Endothelial cell of umbilical vein (primary cell): ENCODE measurements around the gene TMEM97. TPM values are rescaled to one million over a fixed set of nuclear protein-coding genes. Genes with fewer than 3 reads are reported as not detected.

Experiments
- BruUV-seq: library from RNA; stranded (reverse); fragments of 400-500 nt; replicated peaks from 2 replicates; lab custom pipeline; 2021; lab: Mats Ljungman, UMichigan
- CTCF ChIA-PET: fragments of 300-600, 350-600 bp; sonication (Branson Sonifier 250); formaldehyde crosslinking; loops from one replicate; lab custom pipeline; 2021; ENCODE audit warnings: antibody characterized with exemption, inconsistent platforms; lab: Charles Lee
- POLR2A ChIA-PET: fragments of 300-600, 350-600 bp; sonication (Branson Sonifier 250); formaldehyde crosslinking; loops from one replicate; lab custom pipeline; 2021; ENCODE audit warnings: antibody characterized with exemption, inconsistent platforms; lab: Charles Lee
- DNase-seq: peaks from one replicate; pipeline ENCODE4 v3.0.0-alpha.2; 2011; ENCODE audit warnings: low read depth, low spot score
- FAIRE-seq: peaks from 2 replicates; lab custom pipeline; 2011; peaks lifted over from hg19 to GRCh38; lab: Jason Lieb, UNC
- H2AFZ ChIP-seq: 2 replicates; pipeline ENCODE4 v1.6.0; 2012; ENCODE audit warnings: low read depth, low read length, control low read depth, inconsistent platforms
- H3K27ac ChIP-seq: 2 replicates; pipeline ENCODE4 v1.5.1; 2011; ENCODE audit warnings: low read depth, mild to moderate bottlenecking, control low read depth, low read length, moderate library complexity; ENCODE audit not compliant: insufficient read depth
- H3K27me3 ChIP-seq, 2 experiments: 2 replicates each; pipeline versions ENCODE4 v1.6.0 to v1.6.1; 2011; ENCODE audit warnings: low read length in 2 of 2, mixed read lengths in 1 of 2; ENCODE audit not compliant: control insufficient read depth in 2 of 2, insufficient read depth in 2 of 2
- H3K36me3 ChIP-seq, 2 experiments: 2 replicates in 1 of 2; 3 replicates in 1 of 2; pipeline ENCODE4 v1.5.1; 2011; ENCODE audit warnings: low read length in 2 of 2, mild to moderate bottlenecking in 1 of 2, moderate library complexity in 1 of 2; ENCODE audit not compliant: control insufficient read depth in 2 of 2, insufficient read depth in 2 of 2; ENCODE audit errors: extremely low read depth in 1 of 2
- H3K4me1 ChIP-seq: 3 replicates; pipeline ENCODE4 v1.5.1; 2011; ENCODE audit warnings: mild to moderate bottlenecking, low read length; ENCODE audit not compliant: control insufficient read depth, insufficient read depth; ENCODE audit errors: extremely low read depth
- H3K4me2 ChIP-seq: 2 replicates; pipeline ENCODE4 v1.6.1; 2011; ENCODE audit warnings: low read length, control low read depth, mixed read lengths; ENCODE audit not compliant: insufficient read depth
- H3K4me3 ChIP-seq, 3 experiments: fragments of 200-600 bp in 1 of 3; sonication (generic), shearing (Covaris generic) in 1 of 3; replicated peaks in 1 of 3; 2 replicates each; pipeline ENCODE4 v1.5.1; 2011 to 2016; ENCODE audit warnings: control low read depth in 3 of 3, low read length in 3 of 3, mild to moderate bottlenecking in 2 of 3, inconsistent platforms in 1 of 3, low read depth in 1 of 3, moderate library complexity in 1 of 3; ENCODE audit not compliant: insufficient read depth in 1 of 3
- H3K79me2 ChIP-seq: 2 replicates; pipeline ENCODE4 v1.6.0; 2012; ENCODE audit warnings: low read length, inconsistent platforms; ENCODE audit not compliant: control insufficient read depth, insufficient read depth
- H3K9ac ChIP-seq: replicated peaks from 2 replicates; pipeline ENCODE3; 2011; ENCODE audit warnings: low read length, control low read depth; ENCODE audit not compliant: insufficient read depth; ENCODE audit errors: extremely low read depth
- H3K9me1 ChIP-seq: replicated peaks from 3 replicates; pipeline ENCODE4 v1.6.0; 2011; ENCODE audit warnings: mild to moderate bottlenecking, low read length; ENCODE audit not compliant: control insufficient read depth, insufficient read depth; ENCODE audit errors: extremely low read depth
- H3K9me3 ChIP-seq: replicated peaks from 2 replicates; pipeline ENCODE4 v1.5.1; 2012; ENCODE audit warnings: low read length, inconsistent platforms; ENCODE audit not compliant: control insufficient read depth, insufficient read depth
- H4K20me1 ChIP-seq: replicated peaks from 2 replicates; pipeline ENCODE3; 2011; ENCODE audit warnings: mild to moderate bottlenecking, low read length; ENCODE audit not compliant: control insufficient read depth, insufficient read depth; ENCODE audit errors: extremely low read depth
- CTCF ChIP-seq, 2 donors: IDR thresholded peaks; 1 replicate in 1 of 2; 2 replicates in 1 of 2; pipeline ENCODE4 v1.5.1; 2011; ENCODE audit warnings: low read length in 2 of 2, mild to moderate bottlenecking in 2 of 2, moderate library complexity in 2 of 2, control low read depth in 1 of 2, inconsistent platforms in 1 of 2, low read depth in 1 of 2; ENCODE audit not compliant: insufficient read depth in 1 of 2; ENCODE audit errors: extremely low read depth in 1 of 2
- EZH2 ChIP-seq: IDR thresholded peaks from 2 replicates; pipeline ENCODE4 v1.6.1; 2012; ENCODE audit warnings: borderline replicate concordance, low read depth, mild to moderate bottlenecking, moderate library complexity, low read length, inconsistent platforms; ENCODE audit not compliant: severe bottlenecking
- FOS ChIP-seq: IDR thresholded peaks from 2 replicates; pipeline ENCODE4 v1.6.1; 2011; ENCODE audit warnings: mild to moderate bottlenecking, low read length, moderate library complexity, borderline replicate concordance; ENCODE audit not compliant: insufficient read depth
- GATA2 ChIP-seq: IDR thresholded peaks from 2 replicates; pipeline ENCODE4 v1.7.0; 2011; ENCODE audit warnings: low read depth, mild to moderate bottlenecking, moderate library complexity, mixed read lengths, low read length; ENCODE audit not compliant: insufficient read length, insufficient read depth
- JUN ChIP-seq: IDR thresholded peaks from 2 replicates; pipeline ENCODE4 v1.6.1; 2011; ENCODE audit warnings: borderline replicate concordance, low read depth; ENCODE audit not compliant: insufficient read length, insufficient read depth
- MAX ChIP-seq: IDR thresholded peaks from 2 replicates; pipeline ENCODE4 v1.6.1; 2011; ENCODE audit not compliant: insufficient read depth, insufficient read length
- MYC ChIP-seq: IDR thresholded peaks from one replicate; pipeline ENCODE4 v1.6.1; 2011; ENCODE audit warnings: mild to moderate bottlenecking, low read depth, low read length
- POLR2A ChIP-seq: IDR thresholded peaks from 2 replicates; pipeline ENCODE4 v1.6.1; 2012; ENCODE audit warnings: low read depth, mild to moderate bottlenecking, control low read depth, low read length
- POLR2AphosphoS5 ChIP-seq: IDR thresholded peaks from 2 replicates; pipeline ENCODE4 v1.6.1; 2012; ENCODE audit warnings: low read depth, mild to moderate bottlenecking, control low read depth, low read length, moderate library complexity; ENCODE audit not compliant: insufficient read depth
- dilution Hi-C: fragments of 300-500 bp; cut with MboI; formaldehyde crosslinking; loops from one replicate; pipeline ENCODE4 v1.15.0; 2019; ENCODE audit warnings: low sequenced_read_pairs; ENCODE audit not compliant: extremely low pct_ligation_motif_present
- intact Hi-C: fragments of 100-400 bp; cut with micrococcal nuclease; formaldehyde crosslinking; loops from one replicate; pipeline ENCODE4 v1.10.0; 2022
- polyA plus RNA-seq, 4 experiments: library from polyadenylated mRNA; depleted of rRNA in 3 of 4; stranded (reverse) in 3 of 4; unstranded in 1 of 4; fragments of >200 nt; gene quantifications; 2 replicates each; pipeline versions ENCODE4 v1.2.1 to v1.2.3, GENCODE V29; 2011 to 2012; ENCODE audit warnings: missing spikeins in 1 of 4
- total RNA-seq: library from RNA; stranded (reverse); gene quantifications from 2 replicates; pipeline ENCODE4 v1.2.3, GENCODE V29; 2021

Gene TMEM97
- total and polyA plus RNA-seq, 2 donors (not counting 3 experiments of a cell fraction or from before 2014, with no cell fraction given): 27.0 to 43.5 TPM

- Histone ChIP-seq H3K27me3 (no peaks in the 10 kb centered on the region), H3K9me3 (no peaks in the 10 kb centered on the region), H3K79me2 (peaks cover 44% of the 10 kb centered on the region), H3K9ac (peak overlapping the region; percentile 84), H3K4me2 (peak overlapping the region; percentile 70), H3K4me3 (peak overlapping the region in 1 of 3 experiments; percentile 65), H3K4me1 (peaks cover 37% of the 10 kb centered on the region), H4K20me1 (no peaks in the 10 kb centered on the region), H3K36me3 (peaks cover 3 to 14% of the 10 kb centered on the region in 2 experiments), H3K9me1 (no peaks in the 10 kb centered on the region), H2AFZ (no peak overlapping the region), H3K27ac (peak overlapping the region; percentile 69)
- no peak for TF ChIP-seq MAX
- TF ChIP-seq GATA2: no peak
- dilution Hi-C loops: no loop called here
- ChIA-PET CTCF (interaction anchor here (2.0 to 2.5 kb wide), 3 partner anchors 12 to 440 kb away, joined by 7 to 31 read pairs (median 12); partner anchors contain the start of genes LYRM9 and POLDIP2), POLR2A (no interaction called here)
- FAIRE-seq (no peak), DNase-seq (peak; percentile 25)
- BruUV-seq: TSS peak; percentile 27
- intact Hi-C loops: no loop called here
Measured at GRCh38 chr17:28334171-28334570, 15.2 kb downstream of the TMEM97 start.

- Histone ChIP-seq H3K36me3 (peaks cover 0 to 16% of the 10 kb centered on the region in 2 experiments), H3K27ac (peak overlapping the region; percentile 69), H3K4me2 (peak overlapping the region; percentile 70), H3K79me2 (peaks cover 50% of the 10 kb centered on the region), H3K9me1 (no peaks in the 10 kb centered on the region), H3K9ac (peak overlapping the region; percentile 84), H2AFZ (peak overlapping the region; percentile 26), H3K4me1 (peaks cover 40% of the 10 kb centered on the region), H3K27me3 (no peaks in the 10 kb centered on the region), H3K9me3 (no peaks in the 10 kb centered on the region), H4K20me1 (no peaks in the 10 kb centered on the region), H3K4me3 (peak overlapping the region; percentile 28 to 98 (median 65))
- ChIA-PET CTCF (interaction anchor here (1.4 to 2.5 kb wide), 7 partner anchors 11 to 530 kb away, joined by 7 to 31 read pairs (median 9); partner anchors contain the start of genes LYRM9, POLDIP2 and TMEM97), POLR2A (interaction anchor here (0.6 to 2.1 kb wide), 3 partner anchors 12 to 332 kb away, joined by 4 to 34 read pairs (median 26); partner anchors contain the start of gene POLDIP2)
- dilution Hi-C loops: no loop called here
- intact Hi-C loops: loop anchor here (1.0 to 5.0 kb wide), 4 partner anchors 15 to 354 kb away; partner anchors contain the start of genes NLK, POLDIP2 and TMEM97
- DNase-seq (no peak), FAIRE-seq (no peak)
- TF ChIP-seq MYC (no peak), POLR2AphosphoS5 (no peak), MAX (no peak), GATA2 (no peak), FOS (no peak), EZH2 (no peak), CTCF (IDR thresholded peaks at IDR 0.05; ENCODE audit: extremely low read depth in 1 of 2, insufficient read depth in 1 of 2, low read depth in 1 of 2, low read length in 2 of 2) (no peak), JUN (no peak), POLR2A (no peak)
- BruUV-seq: no TSS peak
Measured at GRCh38 chr17:28334666-28335200, 15.7 kb downstream of the TMEM97 start.
